SU-DHL-6 (cell line): ENCODE results near the gene TNFSF11.

Experiments
- H2AFZ ChIP-seq: fragments of 200-600 bp; sonication (generic); 2 replicates; pipeline ENCODE4 v1.6.1; 2014; ENCODE audit warnings: low read depth, mild to moderate bottlenecking, moderate library complexity, mixed read lengths, antibody characterized with exemption, low read length; ENCODE audit not compliant: severe bottlenecking
- H3F3A ChIP-seq: fragments of 200-600 bp; shearing (Covaris generic); 2 replicates; pipeline ENCODE4 v1.6.0; 2016; ENCODE audit warnings: antibody characterized with exemption, mild to moderate bottlenecking; ENCODE audit not compliant: insufficient read depth
- H3K27ac ChIP-seq: fragments of 200-600 bp; sonication (generic); 2 replicates; pipeline ENCODE4 v1.5.1; 2016; ENCODE audit warnings: low read depth, mild to moderate bottlenecking, low read length, moderate library complexity, mixed read lengths
- H3K27me3 ChIP-seq: fragments of 200-600 bp; sonication (generic), shearing (Covaris generic); 2 replicates; pipeline ENCODE4 v1.6.0; 2014; ENCODE audit warnings: mild to moderate bottlenecking, low read length
- H3K36me3 ChIP-seq: fragments of 200-600 bp; sonication (generic); 2 replicates; pipeline ENCODE4 v1.6.1; 2014; ENCODE audit warnings: mild to moderate bottlenecking, low read length, mixed read lengths
- H3K4me2 ChIP-seq: fragments of 300-600, 200-600 bp; shearing (Covaris generic), sonication (generic); 2 replicates; pipeline ENCODE4 v1.6.0; 2014; ENCODE audit warnings: low read length, low read depth, mild to moderate bottlenecking; ENCODE audit not compliant: poor library complexity, severe bottlenecking
- H3K4me3 ChIP-seq: fragments of 200-600 bp; sonication (generic); 2 replicates; pipeline ENCODE4 v1.5.1; 2014; ENCODE audit warnings: antibody characterized with exemption, low read length, mild to moderate bottlenecking, mixed read lengths; ENCODE audit not compliant: insufficient read depth, poor library complexity, severe bottlenecking
- H3K79me2 ChIP-seq: fragments of 200-600 bp; sonication (generic); 2 replicates; pipeline ENCODE4 v1.6.1; 2014; ENCODE audit warnings: mild to moderate bottlenecking, low read length, moderate library complexity; ENCODE audit not compliant: insufficient read depth
- H3K9ac ChIP-seq: fragments of 200-600 bp; sonication (generic); 2 replicates; pipeline ENCODE4 v1.7.0; 2014; ENCODE audit warnings: mild to moderate bottlenecking, low read length
- H3K9me2 ChIP-seq: fragments of 200-600 bp; sonication (generic); replicated peaks from 2 replicates; pipeline ENCODE4 v1.6.1; 2014; ENCODE audit warnings: low read length; ENCODE audit not compliant: insufficient read depth
- H3K9me3 ChIP-seq: fragments of 200-600 bp; sonication (generic); 2 replicates; pipeline ENCODE4 v1.6.1; 2014; ENCODE audit warnings: low read length, mixed read lengths; ENCODE audit not compliant: insufficient read depth
- H4K20me1 ChIP-seq: fragments of 200-600 bp; sonication (generic); 2 replicates; pipeline ENCODE4 v1.6.1; 2014; ENCODE audit warnings: low read depth, mild to moderate bottlenecking, antibody characterized with exemption, low read length, moderate library complexity, mixed read lengths
- EZH2phosphoT487 ChIP-seq: fragments of 200-600 bp; sonication (generic), shearing (Covaris generic); conservative IDR thresholded peaks from 2 replicates; pipeline ENCODE4 v1.6.1; 2018; ENCODE audit warnings: mild to moderate bottlenecking, antibody characterized with exemption, low read length, moderate library complexity, mixed read lengths
- TF ChIP-seq, protein P1 (sequence below): fragments of 200-600 bp; sonication (generic); IDR thresholded peaks from one replicate; pipeline ENCODE4 v1.5.1; 2017; ENCODE audit warnings: antibody characterized with exemption, mild to moderate bottlenecking, low read length, moderate library complexity; ENCODE audit not compliant: insufficient read depth, poor library complexity, severe bottlenecking

Gene TNFSF11

DNA sequence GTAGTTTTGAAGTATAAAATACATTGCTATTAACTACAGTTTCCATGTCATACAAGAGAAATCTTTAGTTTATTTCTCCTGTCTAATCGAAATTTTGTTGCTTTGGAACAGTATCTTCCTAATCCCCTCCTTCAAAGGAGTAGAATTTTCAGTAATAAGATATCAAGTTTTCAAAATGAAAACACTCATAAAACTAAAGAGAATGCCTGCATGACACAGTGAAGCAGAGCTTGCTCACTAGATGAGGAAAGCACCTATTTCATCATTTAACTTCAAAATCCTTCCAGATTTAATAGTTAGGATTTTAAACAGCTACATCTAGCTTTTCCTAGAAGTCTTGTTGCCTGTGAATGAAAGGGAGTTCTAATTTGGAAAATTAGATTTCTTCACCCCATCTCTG is 80.8 kb downstream of the TNFSF11 start:
- H3F3A ChIP-seq = no peaks in the 10 kb centered on the region
- H4K20me1 ChIP-seq = no peaks in the 10 kb centered on the region
- TF ChIP-seq, protein P1, sequence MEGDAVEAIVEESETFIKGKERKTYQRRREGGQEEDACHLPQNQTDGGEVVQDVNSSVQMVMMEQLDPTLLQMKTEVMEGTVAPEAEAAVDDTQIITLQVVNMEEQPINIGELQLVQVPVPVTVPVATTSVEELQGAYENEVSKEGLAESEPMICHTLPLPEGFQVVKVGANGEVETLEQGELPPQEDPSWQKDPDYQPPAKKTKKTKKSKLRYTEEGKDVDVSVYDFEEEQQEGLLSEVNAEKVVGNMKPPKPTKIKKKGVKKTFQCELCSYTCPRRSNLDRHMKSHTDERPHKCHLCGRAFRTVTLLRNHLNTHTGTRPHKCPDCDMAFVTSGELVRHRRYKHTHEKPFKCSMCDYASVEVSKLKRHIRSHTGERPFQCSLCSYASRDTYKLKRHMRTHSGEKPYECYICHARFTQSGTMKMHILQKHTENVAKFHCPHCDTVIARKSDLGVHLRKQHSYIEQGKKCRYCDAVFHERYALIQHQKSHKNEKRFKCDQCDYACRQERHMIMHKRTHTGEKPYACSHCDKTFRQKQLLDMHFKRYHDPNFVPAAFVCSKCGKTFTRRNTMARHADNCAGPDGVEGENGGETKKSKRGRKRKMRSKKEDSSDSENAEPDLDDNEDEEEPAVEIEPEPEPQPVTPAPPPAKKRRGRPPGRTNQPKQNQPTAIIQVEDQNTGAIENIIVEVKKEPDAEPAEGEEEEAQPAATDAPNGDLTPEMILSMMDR = no peak
- no peak for TF ChIP-seq EZH2phosphoT487
- H3K79me2 ChIP-seq = no peaks in the 10 kb centered on the region
- H3K9ac ChIP-seq = no peak overlapping the region
- H3K9me3 ChIP-seq = no peaks in the 10 kb centered on the region
- H2AFZ ChIP-seq = no peak overlapping the region
- H3K36me3 ChIP-seq = no peaks in the 10 kb centered on the region
- H3K9me2 ChIP-seq = no peaks in the 10 kb centered on the region
- H3K4me2 ChIP-seq = no peak overlapping the region
- H3K27ac ChIP-seq = no peak overlapping the region
- no peaks in the 10 kb centered on the region for H3K27me3 ChIP-seq
- H3K4me3 ChIP-seq = no peak overlapping the region

DNA sequence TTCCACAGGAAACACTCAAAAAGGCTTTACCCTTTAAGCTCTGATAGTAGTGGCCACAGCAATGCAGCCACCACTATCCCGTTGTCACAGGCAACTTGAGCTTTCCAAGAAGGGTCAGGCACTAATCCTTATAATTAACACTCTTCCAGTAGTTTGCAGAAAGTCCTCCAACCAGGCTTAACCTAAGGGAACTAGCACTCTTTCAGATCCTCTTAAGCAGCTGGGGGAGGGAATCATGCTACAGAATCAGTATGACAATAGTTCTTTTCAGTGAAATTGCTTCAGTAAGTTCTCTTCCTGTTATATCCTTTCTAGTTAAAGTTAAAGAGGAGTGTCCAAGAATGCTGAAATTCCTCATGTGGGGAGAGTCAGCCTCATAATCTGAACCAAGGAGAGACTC is 82.2 kb downstream of the TNFSF11 start:
- Histone ChIP-seq H2AFZ (no peak overlapping the region), H3K36me3 (no peaks in the 10 kb centered on the region), H3F3A (no peaks in the 10 kb centered on the region), H3K27ac (no peak overlapping the region), H3K4me3 (no peak overlapping the region), H3K4me2 (no peak overlapping the region), H3K27me3 (no peaks in the 10 kb centered on the region), H3K79me2 (no peaks in the 10 kb centered on the region), H4K20me1 (no peaks in the 10 kb centered on the region), H3K9me3 (no peaks in the 10 kb centered on the region), H3K9ac (no peak overlapping the region), H3K9me2 (no peaks in the 10 kb centered on the region)
- TF ChIP-seq, protein P1 = no peak
- no peak for TF ChIP-seq EZH2phosphoT487

DNA sequence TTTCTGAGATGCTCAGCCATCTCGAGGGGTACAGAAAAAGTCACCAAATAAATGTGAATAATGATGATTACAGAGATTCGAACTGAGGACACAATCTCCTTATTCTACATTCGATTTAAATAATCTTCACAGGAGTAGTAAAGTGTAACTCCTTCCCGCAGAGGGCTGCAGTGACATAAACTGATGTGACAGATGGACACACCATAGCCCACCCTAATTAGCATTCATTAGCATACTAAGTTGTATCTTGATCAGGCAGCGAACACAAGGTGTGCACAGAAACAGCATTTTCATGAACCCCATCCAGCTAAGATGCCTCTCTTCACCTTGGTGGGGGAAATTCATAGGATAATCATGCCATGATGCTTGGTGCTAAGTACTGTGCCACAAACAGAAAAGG is 83.0 kb downstream of the TNFSF11 start:
- Histone ChIP-seq H3K9me3 (no peaks in the 10 kb centered on the region), H4K20me1 (no peaks in the 10 kb centered on the region), H3K27me3 (no peaks in the 10 kb centered on the region), H3K79me2 (no peaks in the 10 kb centered on the region), H3K27ac (no peak overlapping the region), H3F3A (no peaks in the 10 kb centered on the region), H3K4me2 (no peak overlapping the region), H3K9me2 (no peaks in the 10 kb centered on the region), H3K4me3 (no peak overlapping the region), H3K36me3 (no peaks in the 10 kb centered on the region), H3K9ac (no peak overlapping the region), H2AFZ (no peak overlapping the region)
- TF ChIP-seq, protein P1 = no peak
- no peak for TF ChIP-seq EZH2phosphoT487
